ENCODE results near the gene KANK4. TPM values are rescaled to one million over a fixed set of nuclear protein-coding genes. Genes with fewer than 3 reads are reported as not detected.

The KANK4 gene
- total RNA-seq, 3 donors from 2014 or later = 0.48 to 1.6 (median 0.66) TPM

- intact Hi-C loops (cut with DNase I; ENCODE audit: low total_unique reads) = no loop called here
- TF ChIP-seq CTCF (IDR thresholded peaks at IDR 0.05) (no peak), POLR2A (IDR thresholded peaks at IDR 0.05) (no peak), POLR2AphosphoS5 (IDR thresholded peaks at IDR 0.05) (no peak)
- no peaks in the 10 kb centered on the region for H3K36me3 ChIP-seq
- H3K4me3 ChIP-seq = no peak overlapping the region
- DNase-seq (ENCODE audit: low spot score in 2 of 2) = peak in 1 of 2 donors; percentile 62
- no peaks in the 10 kb centered on the region for H3K4me1 ChIP-seq
- H3K9me3 ChIP-seq = peaks cover 0 to 6% of the 10 kb centered on the region in 2 donors
- no peaks in the 10 kb centered on the region for H3K27me3 ChIP-seq
- no peak overlapping the region for H3K27ac ChIP-seq
Measured at GRCh38 chr1:62362061-62362917, 43.1 kb upstream of the KANK4 start.

GRCh38 chr1:62361431-62361830 is 42.2 kb upstream of the KANK4 start:
- intact Hi-C loops (cut with DNase I; ENCODE audit: low total_unique reads) = no loop called here
- no peaks in the 10 kb centered on the region for H3K36me3 ChIP-seq
- no peak overlapping the region for H3K4me3 ChIP-seq
- no peak for DNase-seq (ENCODE audit: low spot score in 2 of 2)
- H3K9me3 ChIP-seq = no peaks in the 10 kb centered on the region
- no peak overlapping the region for H3K27ac ChIP-seq
- TF ChIP-seq CTCF (IDR thresholded peaks at IDR 0.05) (no peak), POLR2AphosphoS5 (IDR thresholded peaks at IDR 0.05) (no peak), POLR2A (IDR thresholded peaks at IDR 0.05) (no peak)
- H3K27me3 ChIP-seq = no peaks in the 10 kb centered on the region
- no peaks in the 10 kb centered on the region for H3K4me1 ChIP-seq

GRCh38 chr1:62358665-62359373 is 39.6 kb upstream of the KANK4 start:
- intact Hi-C loops (cut with DNase I; ENCODE audit: low total_unique reads) = loop anchor here (2.0 kb wide), 1 partner anchor 76 kb away; no protein-coding TSS in a partner anchor

GRCh38 chr1:62357916-62358315 is 38.7 kb upstream of the KANK4 start:
- H3K4me1 ChIP-seq = no peaks in the 10 kb centered on the region
- no peak overlapping the region for H3K4me3 ChIP-seq
- no peaks in the 10 kb centered on the region for H3K9me3 ChIP-seq
- no peak for TF ChIP-seq POLR2A (IDR thresholded peaks at IDR 0.05)
- TF ChIP-seq CTCF (IDR thresholded peaks at IDR 0.05) = no peak
- TF ChIP-seq POLR2AphosphoS5 (IDR thresholded peaks at IDR 0.05) = no peak
- no peak overlapping the region for H3K27ac ChIP-seq
- intact Hi-C loops (cut with DNase I; ENCODE audit: low total_unique reads) = loop anchor here (2.0 kb wide), 1 partner anchor 75 kb away; no protein-coding TSS in a partner anchor
- no peaks in the 10 kb centered on the region for H3K36me3 ChIP-seq
- no peak for DNase-seq (ENCODE audit: low spot score in 2 of 2)
- H3K27me3 ChIP-seq = no peaks in the 10 kb centered on the region

More at GRCh38 chr1:62358665-62359373, 39.6 kb upstream of the KANK4 start:
- TF ChIP-seq POLR2AphosphoS5 (IDR thresholded peaks at IDR 0.05) (no peak), POLR2A (IDR thresholded peaks at IDR 0.05) (no peak), CTCF (IDR thresholded peaks at IDR 0.05) (no peak)
- H3K4me1 ChIP-seq = no peaks in the 10 kb centered on the region
- H3K4me3 ChIP-seq = no peak overlapping the region
- H3K27ac ChIP-seq = no peak overlapping the region
- H3K27me3 ChIP-seq = no peaks in the 10 kb centered on the region
- no peak for DNase-seq (ENCODE audit: low spot score in 2 of 2)
- no peaks in the 10 kb centered on the region for H3K9me3 ChIP-seq
- no peaks in the 10 kb centered on the region for H3K36me3 ChIP-seq
